ENCODE results near the gene GMDS.

DNA sequence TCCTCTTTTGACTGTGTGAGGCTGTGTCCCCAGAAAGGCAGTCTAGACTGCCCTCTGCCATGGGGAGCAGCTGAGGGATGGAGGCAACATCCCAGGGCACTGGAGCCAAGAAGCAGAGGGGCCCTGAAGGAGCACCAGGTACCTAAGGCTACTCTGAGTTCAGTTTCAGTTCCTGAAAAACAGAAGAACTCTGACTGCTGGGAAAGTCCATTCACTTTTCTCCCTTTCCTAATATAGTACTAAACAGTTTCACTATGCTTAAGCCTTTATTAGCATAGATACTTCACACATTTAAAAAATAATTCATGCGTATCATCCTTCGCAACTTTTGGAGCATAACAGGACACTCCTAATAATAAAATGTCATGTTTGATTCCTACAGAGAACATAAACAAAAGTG is 505.7 kb downstream of the GMDS start:
- TF ChIP-seq EZH2phosphoT487 (IDR thresholded peaks at IDR 0.05; ENCODE audit: borderline replicate concordance): no peak
- TF ChIP-seq, protein P1, sequence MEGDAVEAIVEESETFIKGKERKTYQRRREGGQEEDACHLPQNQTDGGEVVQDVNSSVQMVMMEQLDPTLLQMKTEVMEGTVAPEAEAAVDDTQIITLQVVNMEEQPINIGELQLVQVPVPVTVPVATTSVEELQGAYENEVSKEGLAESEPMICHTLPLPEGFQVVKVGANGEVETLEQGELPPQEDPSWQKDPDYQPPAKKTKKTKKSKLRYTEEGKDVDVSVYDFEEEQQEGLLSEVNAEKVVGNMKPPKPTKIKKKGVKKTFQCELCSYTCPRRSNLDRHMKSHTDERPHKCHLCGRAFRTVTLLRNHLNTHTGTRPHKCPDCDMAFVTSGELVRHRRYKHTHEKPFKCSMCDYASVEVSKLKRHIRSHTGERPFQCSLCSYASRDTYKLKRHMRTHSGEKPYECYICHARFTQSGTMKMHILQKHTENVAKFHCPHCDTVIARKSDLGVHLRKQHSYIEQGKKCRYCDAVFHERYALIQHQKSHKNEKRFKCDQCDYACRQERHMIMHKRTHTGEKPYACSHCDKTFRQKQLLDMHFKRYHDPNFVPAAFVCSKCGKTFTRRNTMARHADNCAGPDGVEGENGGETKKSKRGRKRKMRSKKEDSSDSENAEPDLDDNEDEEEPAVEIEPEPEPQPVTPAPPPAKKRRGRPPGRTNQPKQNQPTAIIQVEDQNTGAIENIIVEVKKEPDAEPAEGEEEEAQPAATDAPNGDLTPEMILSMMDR (conservative IDR thresholded peaks at IDR 0.05; ENCODE audit: low read length): no peak

All from Loucy (cell line).